Parathyroid adenoma (tissue), 2 donors: Measurements from ENCODE around the gene CSF1R.

Experiments used
- H2AFZ ChIP-seq: fragments of 300-600 bp; sonication (generic); one replicate; pipeline ENCODE4 v1.7.0; 2017; ENCODE audit warnings: antibody characterized with exemption, mild to moderate bottlenecking
- H3K27ac ChIP-seq: fragments of 300-600 bp; sonication (generic); one replicate; pipeline ENCODE4 v1.7.0; 2017
- H3K27me3 ChIP-seq: fragments of 300-600 bp; sonication (generic); one replicate; pipeline ENCODE4 v1.7.0; 2017; ENCODE audit warnings: low read length; ENCODE audit not compliant: control insufficient read depth, insufficient read depth
- H3K36me3 ChIP-seq: fragments of 300-600 bp; sonication (generic); one replicate; pipeline ENCODE4 v1.7.0; 2017; ENCODE audit warnings: low read length; ENCODE audit not compliant: control insufficient read depth, insufficient read depth
- H3K4me1 ChIP-seq: fragments of 300-600 bp; sonication (generic); one replicate; pipeline ENCODE4 v1.7.0; 2017; ENCODE audit warnings: control low read depth
- H3K4me2 ChIP-seq: fragments of 300-600 bp; sonication (generic); one replicate; pipeline ENCODE4 v1.7.0; 2017; ENCODE audit warnings: low read length
- H3K4me3 ChIP-seq: fragments of 300-600 bp; sonication (generic); one replicate; pipeline ENCODE4 v1.7.0; 2017; ENCODE audit warnings: low read depth, low read length
- H3K79me2 ChIP-seq: fragments of 300-600 bp; sonication (generic); one replicate; pipeline ENCODE4 v1.7.0; 2017; ENCODE audit warnings: control low read depth
- H3K9ac ChIP-seq: fragments of 300-600 bp; sonication (generic); one replicate; pipeline ENCODE4 v1.7.0; 2017; ENCODE audit warnings: mild to moderate bottlenecking
- H3K9me3 ChIP-seq: fragments of 300-600 bp; sonication (generic); one replicate; pipeline ENCODE4 v1.7.0; 2017; ENCODE audit warnings: low read length; ENCODE audit not compliant: control insufficient read depth
- CTCF ChIP-seq: fragments of 300-600 bp; sonication (generic); IDR thresholded peaks from one replicate; pipeline ENCODE4 v1.7.0; 2017; ENCODE audit warnings: antibody characterized with exemption, mild to moderate bottlenecking
- donor health status: primary hyperparathyroidism.

Gene CSF1R

DNA sequence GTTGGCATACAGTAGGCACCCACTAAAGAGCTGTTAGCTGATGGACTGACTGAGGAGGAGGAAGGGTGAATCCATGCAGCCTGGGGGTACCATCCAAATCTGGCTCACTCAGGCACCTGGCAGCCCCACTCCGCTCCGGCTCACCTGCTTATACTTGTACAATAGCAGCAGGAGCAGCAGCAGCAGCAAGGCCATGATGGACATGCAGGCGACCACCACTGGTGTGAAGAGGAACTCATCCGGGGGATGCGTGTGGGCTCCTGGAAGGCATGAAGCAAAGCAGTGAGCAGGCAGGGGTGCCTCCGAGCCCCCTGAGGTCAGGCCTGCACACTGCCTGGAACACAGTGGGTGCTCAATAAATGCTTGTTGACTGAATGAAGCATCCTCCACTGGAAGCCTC is 18.3 kb downstream of the CSF1R start:
- Histone ChIP-seq H3K9ac (no peak overlapping the region), H3K4me3 (no peak overlapping the region), H3K9me3 (no peaks in the 10 kb centered on the region), H3K79me2 (no peaks in the 10 kb centered on the region), H2AFZ (no peak overlapping the region), H3K27me3 (no peaks in the 10 kb centered on the region), H3K27ac (no peak overlapping the region), H3K4me1 (peaks cover 9% of the 10 kb centered on the region), H3K36me3 (no peaks in the 10 kb centered on the region), H3K4me2 (no peak overlapping the region)
- no peak for TF ChIP-seq CTCF

- no peak overlapping the region for H3K4me2 ChIP-seq
- H2AFZ ChIP-seq: no peak overlapping the region
- no peak overlapping the region for H3K4me3 ChIP-seq
- H3K79me2 ChIP-seq: no peaks in the 10 kb centered on the region
- H3K9ac ChIP-seq: no peak overlapping the region
- TF ChIP-seq CTCF: no peak
- H3K36me3 ChIP-seq: no peaks in the 10 kb centered on the region
- H3K27me3 ChIP-seq: no peaks in the 10 kb centered on the region
- H3K4me1 ChIP-seq: peaks cover 9% of the 10 kb centered on the region
- H3K9me3 ChIP-seq: no peaks in the 10 kb centered on the region
- H3K27ac ChIP-seq: no peak overlapping the region
These were observed 18.9 kb downstream of the CSF1R start for GRCh38 chr5:150067405-150067960.

DNA sequence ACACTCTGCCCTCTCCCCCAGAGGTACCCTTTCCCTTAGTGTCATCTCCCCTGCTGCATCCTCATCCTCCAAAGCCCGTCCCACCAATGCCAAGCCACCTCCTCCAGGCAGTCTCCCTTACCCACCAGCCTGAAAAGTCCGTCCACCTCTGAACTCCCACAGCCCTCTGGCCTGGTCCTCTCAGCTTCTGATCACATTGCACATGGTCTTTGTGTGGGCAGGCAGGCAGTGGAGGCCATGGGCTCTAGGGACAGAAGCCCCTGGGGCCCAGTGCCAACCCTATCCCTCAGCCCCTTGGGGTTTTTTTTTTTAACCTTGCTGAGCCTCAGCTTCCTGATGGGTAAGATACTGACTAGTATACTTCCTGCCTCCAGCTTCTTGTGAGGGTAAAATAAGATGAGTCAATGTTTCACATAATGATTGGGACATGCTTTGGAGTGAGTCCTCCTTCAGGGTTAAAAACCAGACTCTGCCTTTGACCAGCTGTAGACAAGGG is 19.4 kb downstream of the CSF1R start:
- H3K27me3 ChIP-seq: no peaks in the 10 kb centered on the region
- no peak overlapping the region for H3K27ac ChIP-seq
- peaks cover 9% of the 10 kb centered on the region for H3K4me1 ChIP-seq
- no peaks in the 10 kb centered on the region for H3K36me3 ChIP-seq
- no peak overlapping the region for H2AFZ ChIP-seq
- no peak overlapping the region for H3K4me3 ChIP-seq
- no peaks in the 10 kb centered on the region for H3K9me3 ChIP-seq
- no peaks in the 10 kb centered on the region for H3K79me2 ChIP-seq
- H3K9ac ChIP-seq: no peak overlapping the region
- no peak for TF ChIP-seq CTCF
- H3K4me2 ChIP-seq: no peak overlapping the region

DNA sequence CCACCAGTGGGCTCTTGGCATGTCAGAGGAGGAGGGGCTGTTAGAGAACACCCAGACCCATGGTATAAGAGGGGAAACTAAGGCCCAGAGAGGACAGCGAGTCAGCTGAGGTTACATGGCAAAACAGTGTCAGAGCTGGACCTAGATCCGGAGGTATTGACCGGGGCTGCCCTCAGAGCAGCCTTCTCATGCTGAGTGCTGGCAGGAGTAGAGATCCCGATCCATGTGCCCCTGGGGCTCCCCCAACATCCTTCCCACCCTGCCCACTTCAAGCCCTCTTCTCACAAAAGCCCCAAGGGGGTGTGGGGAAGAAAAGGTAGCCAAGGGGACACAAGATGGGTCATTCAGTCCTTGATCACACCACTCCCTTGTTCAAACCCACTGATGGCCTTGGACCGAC is 19.9 kb downstream of the CSF1R start:
- Histone ChIP-seq H2AFZ (no peak overlapping the region), H3K4me3 (no peak overlapping the region), H3K9me3 (no peaks in the 10 kb centered on the region), H3K27ac (no peak overlapping the region), H3K36me3 (no peaks in the 10 kb centered on the region), H3K27me3 (no peaks in the 10 kb centered on the region), H3K4me1 (peaks cover 9% of the 10 kb centered on the region), H3K79me2 (no peaks in the 10 kb centered on the region), H3K4me2 (no peak overlapping the region), H3K9ac (no peak overlapping the region)
- TF ChIP-seq CTCF: no peak

GRCh38 chr5:150065886-150066285 is 20.5 kb downstream of the CSF1R start:
- Histone ChIP-seq H3K27me3 (no peaks in the 10 kb centered on the region), H3K9me3 (no peaks in the 10 kb centered on the region), H3K36me3 (no peaks in the 10 kb centered on the region), H2AFZ (no peak overlapping the region), H3K9ac (no peak overlapping the region), H3K4me1 (peaks cover 9% of the 10 kb centered on the region), H3K4me2 (no peak overlapping the region), H3K4me3 (no peak overlapping the region), H3K79me2 (no peaks in the 10 kb centered on the region), H3K27ac (no peak overlapping the region)
- TF ChIP-seq CTCF: no peak
